Measurements from ENCODE around the gene HTR7. TPM values are rescaled to one million over a fixed set of nuclear protein-coding genes. Genes with fewer than 3 reads are reported as not detected.

The HTR7 gene
- total and polyA plus RNA-seq, 2 of the 8 experiments (the other 6 are each of a cell fraction or from before 2014, with no cell fraction given) = 22.9 to 24.6 TPM

DNA sequence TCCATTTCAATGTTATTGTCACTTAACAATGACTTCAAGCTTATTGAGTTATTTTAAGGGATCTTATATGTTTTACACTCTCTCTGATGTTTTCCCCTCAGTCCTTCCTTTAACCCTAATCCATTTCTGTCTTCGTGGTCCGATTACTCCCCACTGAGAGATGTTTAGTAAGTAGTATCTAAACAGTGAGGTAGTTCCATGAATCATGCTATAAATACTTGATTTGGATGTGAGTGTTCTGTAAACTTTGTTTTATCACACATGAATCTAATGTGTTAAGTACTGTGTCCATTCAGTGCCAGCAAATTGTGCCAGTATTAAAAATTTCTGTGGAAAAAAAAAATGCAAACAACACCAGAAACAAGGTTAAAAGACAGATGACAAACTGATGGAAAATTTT lies 32.5 kb upstream of the HTR7 start:
- no peak overlapping the region for H2BK120ac ChIP-seq (replicated peaks; ENCODE audit: low read depth, low read length)
- DNase-seq (ENCODE audit: low read depth in 1 of 2, low spot score in 2 of 2) (no peak), FAIRE-seq (no peak)
- TF ChIP-seq JUND (IDR thresholded peaks at IDR 0.05; ENCODE audit: low read length) (no peak), KDM4A (IDR thresholded peaks at IDR 0.05; ENCODE audit: low read depth, low read length, severe bottlenecking) (no peak), TCF12 (IDR thresholded peaks at IDR 0.05; ENCODE audit: low read depth, low read length) (no peak), RAD21 (IDR thresholded peaks at IDR 0.05 in 1 of 2, conservative IDR thresholded peaks at IDR 0.05 in 1 of 2; ENCODE audit: low read depth in 2 of 2, low read length in 2 of 2) (no peak), CBX8 (IDR thresholded peaks at IDR 0.05; ENCODE audit: borderline replicate concordance, low read depth, low read length) (no peak), HDAC6 (IDR thresholded peaks at IDR 0.05; ENCODE audit: low read depth, low read length) (no peak), NANOG (IDR thresholded peaks at IDR 0.05; ENCODE audit: insufficient read depth, low read depth, low read length, poor library complexity, severe bottlenecking) (no peak), TBP (IDR thresholded peaks at IDR 0.05; ENCODE audit: low read depth, low read length) (no peak)
- TF ChIP-seq, protein P1, sequence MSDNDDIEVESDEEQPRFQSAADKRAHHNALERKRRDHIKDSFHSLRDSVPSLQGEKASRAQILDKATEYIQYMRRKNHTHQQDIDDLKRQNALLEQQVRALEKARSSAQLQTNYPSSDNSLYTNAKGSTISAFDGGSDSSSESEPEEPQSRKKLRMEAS (IDR thresholded peaks at IDR 0.05) = no peak
- no peak overlapping the region for H4K5ac ChIP-seq (ENCODE audit: insufficient read length, low read depth, low read length)
- no peak overlapping the region for H3K18ac ChIP-seq (ENCODE audit: extremely low read depth, low read length)
- no peak overlapping the region for H2BK5ac ChIP-seq (ENCODE audit: low read depth, low read length)
- no peak overlapping the region for H2BK12ac ChIP-seq (ENCODE audit: low read depth, low read length)
- POLR2A ChIA-PET (ENCODE audit: partially characterized antibody) = no interaction called here
- no peak overlapping the region for H3K14ac ChIP-seq (ENCODE audit: insufficient read length)
- no peak overlapping the region for H2BK15ac ChIP-seq (ENCODE audit: low read length)
- CTCF ChIA-PET (ENCODE audit: partially characterized antibody) = interaction anchor here (2.7 kb wide), 1 partner anchor 11 kb away, joined by 20 read pairs; no protein-coding TSS in a partner anchor
- H3K27ac ChIP-seq (ENCODE audit: low read depth, low read length) = no peak overlapping the region
- no peak overlapping the region for H2BK20ac ChIP-seq (ENCODE audit: low read length)
- H3K4ac ChIP-seq (replicated peaks; ENCODE audit: insufficient read length, low read depth, low read length) = no peak overlapping the region
- H3K56ac ChIP-seq (replicated peaks; ENCODE audit: insufficient read length, low read depth, low read length) = no peak overlapping the region
- no peaks in the 10 kb centered on the region for H3K4me1 ChIP-seq (replicated peaks in 1 of 4; ENCODE audit: control insufficient read depth in 3 of 4, insufficient read depth in 4 of 4, low read length in 3 of 4)
- no peak overlapping the region for H3K23ac ChIP-seq (ENCODE audit: insufficient read length)
- H3K27me3 ChIP-seq (replicated peaks in 1 of 4; ENCODE audit: control insufficient read depth in 3 of 4, extremely low read depth in 1 of 4, insufficient read depth in 3 of 4, low read length in 3 of 4) = no peaks in the 10 kb centered on the region
- H3K79me1 ChIP-seq (ENCODE audit: low read depth, low read length) = peaks cover 2% of the 10 kb centered on the region; the same call in 1 of the 2 replicates
- H4K91ac ChIP-seq (replicated peaks; ENCODE audit: insufficient read length, low read length) = no peak overlapping the region
- H3K9ac ChIP-seq (replicated peaks in 1 of 4; ENCODE audit: extremely low read depth in 1 of 4, low read depth in 3 of 4, low read length in 3 of 4) = no peak overlapping the region
- 94% methylated on average over 2 of the region's 2 CpGs; no CpG with 5 or more reads in 1 of the 2 experiments for WGBS, 2 experiments (ENCODE audit: extremely low coverage in 1 of 2, insufficient coverage in 1 of 2, insufficient read length in 1 of 2, insufficient replicate concordance in 2 of 2, low coverage in 1 of 2, low lambda C conversion rate in 2 of 2, missing lambda C conversion rate in 1 of 2)
- H3K9me3 ChIP-seq (ENCODE audit: insufficient read depth in 2 of 2, low read depth in 1 of 2, low read length in 1 of 2) = no peaks in the 10 kb centered on the region; a peak in 1 of 4 replicates
- no peaks in the 10 kb centered on the region for H3K79me2 ChIP-seq (ENCODE audit: control insufficient read depth in 1 of 2, insufficient read depth in 2 of 2, low read length in 2 of 2)
- no peak overlapping the region for H2AFZ ChIP-seq (ENCODE audit: low read length)
- peaks cover 0 to 3% of the 10 kb centered on the region in 2 experiments for H4K20me1 ChIP-seq (replicated peaks in 1 of 2; ENCODE audit: control insufficient read depth in 1 of 2, insufficient read depth in 2 of 2, low read length in 2 of 2)
- peaks cover 7 to 60% (median 41%) of the 10 kb centered on the region in 4 experiments; a peak in 7 of 8 replicates for H3K36me3 ChIP-seq (ENCODE audit: control insufficient read depth in 2 of 4, insufficient read depth in 4 of 4, low read length in 3 of 4)
- no peak overlapping the region for H3K4me3 ChIP-seq (ENCODE audit: extremely low read depth in 1 of 4, insufficient read depth in 2 of 4, low read depth in 3 of 4, low read length in 4 of 4)
- no peak overlapping the region for H2AK5ac ChIP-seq (ENCODE audit: low read depth, low read length)
- no peak overlapping the region for H4K8ac ChIP-seq (ENCODE audit: extremely low read depth, insufficient read depth, low read length)
- no peaks in the 10 kb centered on the region for H3K23me2 ChIP-seq (ENCODE audit: low read depth, low read length)
- no peak overlapping the region for H3K4me2 ChIP-seq (ENCODE audit: insufficient read depth in 1 of 2, low read depth in 2 of 2, low read length in 2 of 2)
